SK-N-SH (cell line): Measurements from ENCODE around the gene NCS1.

Experiments used
- EZH2phosphoT487 ChIP-seq: fragments of 200-600 bp; sonication (generic); IDR thresholded peaks from 2 replicates; pipeline ENCODE4 v1.6.1; 2017; ENCODE audit warnings: low read depth, mixed run types, mild to moderate bottlenecking, antibody characterized with exemption, moderate library complexity, borderline replicate concordance
- YY1 ChIP-seq: IDR thresholded peaks from 2 replicates; pipeline ENCODE4 v1.4.0; 2012; ENCODE audit warnings: low read depth, mild to moderate bottlenecking
- TF ChIP-seq, protein P1 (sequence below): IDR thresholded peaks from 2 replicates; pipeline ENCODE4 v1.6.1; 2012; ENCODE audit warnings: mild to moderate bottlenecking, low read depth, low read length, moderate library complexity
- TF ChIP-seq, protein P2 (sequence below): fragments of 200-600 bp; sonication (generic); IDR thresholded peaks from 2 replicates; pipeline ENCODE4 v1.6.1; 2017; ENCODE audit warnings: antibody characterized with exemption, mild to moderate bottlenecking, moderate library complexity
- TF ChIP-seq, protein P3 (sequence below): IDR thresholded peaks from 2 replicates; pipeline ENCODE4 v1.4.0; 2012; ENCODE audit warnings: low read depth

DNA sequence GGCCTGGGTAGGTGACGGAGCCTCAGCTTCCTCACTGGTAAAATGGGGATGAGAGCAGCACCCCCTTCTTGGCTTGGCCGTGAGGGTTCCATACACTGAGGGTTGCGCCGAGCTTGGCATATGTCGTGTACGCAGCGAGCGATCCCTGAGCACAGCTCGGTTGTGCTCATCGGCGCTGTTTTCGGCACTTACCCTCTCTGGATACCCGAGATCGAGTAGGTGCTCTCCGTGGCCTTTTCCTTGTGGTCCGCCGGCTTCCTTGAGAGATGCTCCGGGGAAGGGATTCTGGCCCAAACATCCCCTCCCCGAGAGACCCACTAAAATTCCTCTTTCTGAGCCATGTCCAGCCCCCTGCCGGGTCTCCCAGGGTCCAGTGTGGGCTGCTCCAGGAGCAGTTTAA lies 53.4 kb downstream of the NCS1 start:
- TF ChIP-seq, protein P1, sequence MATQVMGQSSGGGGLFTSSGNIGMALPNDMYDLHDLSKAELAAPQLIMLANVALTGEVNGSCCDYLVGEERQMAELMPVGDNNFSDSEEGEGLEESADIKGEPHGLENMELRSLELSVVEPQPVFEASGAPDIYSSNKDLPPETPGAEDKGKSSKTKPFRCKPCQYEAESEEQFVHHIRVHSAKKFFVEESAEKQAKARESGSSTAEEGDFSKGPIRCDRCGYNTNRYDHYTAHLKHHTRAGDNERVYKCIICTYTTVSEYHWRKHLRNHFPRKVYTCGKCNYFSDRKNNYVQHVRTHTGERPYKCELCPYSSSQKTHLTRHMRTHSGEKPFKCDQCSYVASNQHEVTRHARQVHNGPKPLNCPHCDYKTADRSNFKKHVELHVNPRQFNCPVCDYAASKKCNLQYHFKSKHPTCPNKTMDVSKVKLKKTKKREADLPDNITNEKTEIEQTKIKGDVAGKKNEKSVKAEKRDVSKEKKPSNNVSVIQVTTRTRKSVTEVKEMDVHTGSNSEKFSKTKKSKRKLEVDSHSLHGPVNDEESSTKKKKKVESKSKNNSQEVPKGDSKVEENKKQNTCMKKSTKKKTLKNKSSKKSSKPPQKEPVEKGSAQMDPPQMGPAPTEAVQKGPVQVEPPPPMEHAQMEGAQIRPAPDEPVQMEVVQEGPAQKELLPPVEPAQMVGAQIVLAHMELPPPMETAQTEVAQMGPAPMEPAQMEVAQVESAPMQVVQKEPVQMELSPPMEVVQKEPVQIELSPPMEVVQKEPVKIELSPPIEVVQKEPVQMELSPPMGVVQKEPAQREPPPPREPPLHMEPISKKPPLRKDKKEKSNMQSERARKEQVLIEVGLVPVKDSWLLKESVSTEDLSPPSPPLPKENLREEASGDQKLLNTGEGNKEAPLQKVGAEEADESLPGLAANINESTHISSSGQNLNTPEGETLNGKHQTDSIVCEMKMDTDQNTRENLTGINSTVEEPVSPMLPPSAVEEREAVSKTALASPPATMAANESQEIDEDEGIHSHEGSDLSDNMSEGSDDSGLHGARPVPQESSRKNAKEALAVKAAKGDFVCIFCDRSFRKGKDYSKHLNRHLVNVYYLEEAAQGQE: no peak
- TF ChIP-seq, protein P2, sequence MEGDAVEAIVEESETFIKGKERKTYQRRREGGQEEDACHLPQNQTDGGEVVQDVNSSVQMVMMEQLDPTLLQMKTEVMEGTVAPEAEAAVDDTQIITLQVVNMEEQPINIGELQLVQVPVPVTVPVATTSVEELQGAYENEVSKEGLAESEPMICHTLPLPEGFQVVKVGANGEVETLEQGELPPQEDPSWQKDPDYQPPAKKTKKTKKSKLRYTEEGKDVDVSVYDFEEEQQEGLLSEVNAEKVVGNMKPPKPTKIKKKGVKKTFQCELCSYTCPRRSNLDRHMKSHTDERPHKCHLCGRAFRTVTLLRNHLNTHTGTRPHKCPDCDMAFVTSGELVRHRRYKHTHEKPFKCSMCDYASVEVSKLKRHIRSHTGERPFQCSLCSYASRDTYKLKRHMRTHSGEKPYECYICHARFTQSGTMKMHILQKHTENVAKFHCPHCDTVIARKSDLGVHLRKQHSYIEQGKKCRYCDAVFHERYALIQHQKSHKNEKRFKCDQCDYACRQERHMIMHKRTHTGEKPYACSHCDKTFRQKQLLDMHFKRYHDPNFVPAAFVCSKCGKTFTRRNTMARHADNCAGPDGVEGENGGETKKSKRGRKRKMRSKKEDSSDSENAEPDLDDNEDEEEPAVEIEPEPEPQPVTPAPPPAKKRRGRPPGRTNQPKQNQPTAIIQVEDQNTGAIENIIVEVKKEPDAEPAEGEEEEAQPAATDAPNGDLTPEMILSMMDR: no peak
- TF ChIP-seq EZH2phosphoT487 (no peak), YY1 (no peak)
- TF ChIP-seq, protein P3, sequence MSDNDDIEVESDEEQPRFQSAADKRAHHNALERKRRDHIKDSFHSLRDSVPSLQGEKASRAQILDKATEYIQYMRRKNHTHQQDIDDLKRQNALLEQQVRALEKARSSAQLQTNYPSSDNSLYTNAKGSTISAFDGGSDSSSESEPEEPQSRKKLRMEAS: no peak
